ENCODE results near the gene SCAI.
"Not testable (repeated sequence)": the region's sequence is repeated elsewhere in the genome, so short reads cannot be mapped to it uniquely, and the experiment has no call there.

Gene SCAI

GRCh38 chr9:125176636-125177035 is 33.3 kb upstream of the SCAI start:
- Histone ChIP-seq H3K27me3 (ENCODE audit: control insufficient read depth in 1 of 2, insufficient read depth in 2 of 2, low read length in 2 of 2) (no peaks in the 10 kb centered on the region), H3K27ac (ENCODE audit: low read length) (no peak overlapping the region), H3K4me1 (ENCODE audit: control insufficient read depth, insufficient read depth, low read length) (peaks cover 10% of the 10 kb centered on the region), H3K36me3 (ENCODE audit: control insufficient read depth in 2 of 2, insufficient read depth in 2 of 2, low read length in 2 of 2) (no peaks in the 10 kb centered on the region), H3K4me3 (ENCODE audit: low read length in 2 of 2) (no peak overlapping the region), H3K9ac (ENCODE audit: low read length in 2 of 2) (no peak overlapping the region), H3K9me3 (ENCODE audit: control insufficient read depth in 2 of 2, low read length in 2 of 2) (no peaks in the 10 kb centered on the region)

- H3K4me3 ChIP-seq (ENCODE audit: low read length in 2 of 2) = no peak overlapping the region
- H3K27ac ChIP-seq (ENCODE audit: low read length) = no peak overlapping the region
- peaks cover 2 to 7% of the 10 kb centered on the region in 2 donors for H3K36me3 ChIP-seq (ENCODE audit: control insufficient read depth in 2 of 2, insufficient read depth in 2 of 2, low read length in 2 of 2)
- H3K9ac ChIP-seq (ENCODE audit: low read length in 2 of 2) = no peak overlapping the region
- H3K27me3 ChIP-seq (ENCODE audit: control insufficient read depth in 1 of 2, insufficient read depth in 2 of 2, low read length in 2 of 2) = no peaks in the 10 kb centered on the region
- peaks cover 10% of the 10 kb centered on the region for H3K4me1 ChIP-seq (ENCODE audit: control insufficient read depth, insufficient read depth, low read length)
- no peaks in the 10 kb centered on the region for H3K9me3 ChIP-seq (ENCODE audit: control insufficient read depth in 2 of 2, low read length in 2 of 2)
Observed at GRCh38 chr9:125172031-125172755, 28.9 kb upstream of the SCAI start.

GRCh38 chr9:125169895-125170294 is 26.6 kb upstream of the SCAI start:
- H3K4me1 ChIP-seq (ENCODE audit: control insufficient read depth, insufficient read depth, low read length) = peaks cover 10% of the 10 kb centered on the region
- no peak overlapping the region for H3K27ac ChIP-seq (ENCODE audit: low read length)
- no peak overlapping the region for H3K4me3 ChIP-seq (ENCODE audit: low read length in 2 of 2)
- no peaks in the 10 kb centered on the region for H3K27me3 ChIP-seq (ENCODE audit: control insufficient read depth in 1 of 2, insufficient read depth in 2 of 2, low read length in 2 of 2)
- H3K36me3 ChIP-seq (ENCODE audit: control insufficient read depth in 2 of 2, insufficient read depth in 2 of 2, low read length in 2 of 2) = peaks cover 2 to 7% of the 10 kb centered on the region in 2 donors
- no peak overlapping the region for H3K9ac ChIP-seq (ENCODE audit: low read length in 2 of 2)
- no peaks in the 10 kb centered on the region for H3K9me3 ChIP-seq (ENCODE audit: control insufficient read depth in 2 of 2, low read length in 2 of 2)

- Histone ChIP-seq H3K9me3 (ENCODE audit: control insufficient read depth in 2 of 2, low read length in 2 of 2) (no peaks in the 10 kb centered on the region), H3K4me1 (ENCODE audit: control insufficient read depth, insufficient read depth, low read length) (no peaks in the 10 kb centered on the region), H3K4me3 (ENCODE audit: low read length in 2 of 2) (no peak overlapping the region), H3K36me3 (ENCODE audit: control insufficient read depth in 2 of 2, insufficient read depth in 2 of 2, low read length in 2 of 2) (peaks cover 2 to 7% of the 10 kb centered on the region in 2 donors), H3K27ac (ENCODE audit: low read length) (no peak overlapping the region), H3K27me3 (ENCODE audit: control insufficient read depth in 1 of 2, insufficient read depth in 2 of 2, low read length in 2 of 2) (no peaks in the 10 kb centered on the region), H3K9ac (ENCODE audit: low read length in 2 of 2) (no peak overlapping the region)
Observed at GRCh38 chr9:125166762-125167161, 23.4 kb upstream of the SCAI start.

GRCh38 chr9:125162891-125163290 is 19.6 kb upstream of the SCAI start:
- not testable (repeated sequence) for H3K4me3 ChIP-seq (ENCODE audit: low read length in 2 of 2); H3K4me1 ChIP-seq (ENCODE audit: control insufficient read depth, insufficient read depth, low read length); H3K27me3 ChIP-seq (ENCODE audit: control insufficient read depth in 1 of 2, insufficient read depth in 2 of 2, low read length in 2 of 2); H3K27ac ChIP-seq (ENCODE audit: low read length); H3K9me3 ChIP-seq (ENCODE audit: control insufficient read depth in 2 of 2, low read length in 2 of 2); H3K36me3 ChIP-seq (ENCODE audit: control insufficient read depth in 2 of 2, insufficient read depth in 2 of 2, low read length in 2 of 2); H3K9ac ChIP-seq (ENCODE audit: low read length in 2 of 2)

GRCh38 chr9:125161284-125161918 is 18.1 kb upstream of the SCAI start:
- peaks cover 2% of the 10 kb centered on the region for H3K4me1 ChIP-seq (ENCODE audit: control insufficient read depth, insufficient read depth, low read length)
- H3K27me3 ChIP-seq (ENCODE audit: control insufficient read depth in 1 of 2, insufficient read depth in 2 of 2, low read length in 2 of 2) = no peaks in the 10 kb centered on the region
- H3K27ac ChIP-seq (ENCODE audit: low read length) = no peak overlapping the region
- H3K4me3 ChIP-seq (ENCODE audit: low read length in 2 of 2) = no peak overlapping the region
- no peaks in the 10 kb centered on the region for H3K9me3 ChIP-seq (ENCODE audit: control insufficient read depth in 2 of 2, low read length in 2 of 2)
- H3K9ac ChIP-seq (ENCODE audit: low read length in 2 of 2) = no peak overlapping the region
- peaks cover 0 to 4% of the 10 kb centered on the region in 2 donors for H3K36me3 ChIP-seq (ENCODE audit: control insufficient read depth in 2 of 2, insufficient read depth in 2 of 2, low read length in 2 of 2)

GRCh38 chr9:125160750-125161149 is 17.4 kb upstream of the SCAI start:
- no peaks in the 10 kb centered on the region for H3K9me3 ChIP-seq (ENCODE audit: control insufficient read depth in 2 of 2, low read length in 2 of 2)
- no peak overlapping the region for H3K9ac ChIP-seq (ENCODE audit: low read length in 2 of 2)
- H3K4me1 ChIP-seq (ENCODE audit: control insufficient read depth, insufficient read depth, low read length) = peaks cover 2% of the 10 kb centered on the region
- no peak overlapping the region for H3K27ac ChIP-seq (ENCODE audit: low read length)
- peaks cover 0 to 4% of the 10 kb centered on the region in 2 donors for H3K36me3 ChIP-seq (ENCODE audit: control insufficient read depth in 2 of 2, insufficient read depth in 2 of 2, low read length in 2 of 2)
- H3K27me3 ChIP-seq (ENCODE audit: control insufficient read depth in 1 of 2, insufficient read depth in 2 of 2, low read length in 2 of 2) = no peaks in the 10 kb centered on the region
- no peak overlapping the region for H3K4me3 ChIP-seq (ENCODE audit: low read length in 2 of 2)

GRCh38 chr9:125156551-125156950 is 13.2 kb upstream of the SCAI start:
- H3K27me3 ChIP-seq (ENCODE audit: control insufficient read depth in 1 of 2, insufficient read depth in 2 of 2, low read length in 2 of 2) = no peaks in the 10 kb centered on the region
- no peak overlapping the region for H3K9ac ChIP-seq (ENCODE audit: low read length in 2 of 2)
- no peak overlapping the region for H3K27ac ChIP-seq (ENCODE audit: low read length)
- H3K36me3 ChIP-seq (ENCODE audit: control insufficient read depth in 2 of 2, insufficient read depth in 2 of 2, low read length in 2 of 2) = peaks cover 11 to 14% of the 10 kb centered on the region in 2 donors
- no peaks in the 10 kb centered on the region for H3K9me3 ChIP-seq (ENCODE audit: control insufficient read depth in 2 of 2, low read length in 2 of 2)
- peaks cover 2% of the 10 kb centered on the region for H3K4me1 ChIP-seq (ENCODE audit: control insufficient read depth, insufficient read depth, low read length)
- H3K4me3 ChIP-seq (ENCODE audit: low read length in 2 of 2) = no peak overlapping the region

GRCh38 chr9:125153712-125154367 is 10.5 kb upstream of the SCAI start:
- no peak overlapping the region for H3K9ac ChIP-seq (ENCODE audit: low read length in 2 of 2)
- H3K27me3 ChIP-seq (ENCODE audit: control insufficient read depth in 1 of 2, insufficient read depth in 2 of 2, low read length in 2 of 2) = no peaks in the 10 kb centered on the region
- no peaks in the 10 kb centered on the region for H3K9me3 ChIP-seq (ENCODE audit: control insufficient read depth in 2 of 2, low read length in 2 of 2)
- H3K4me1 ChIP-seq (ENCODE audit: control insufficient read depth, insufficient read depth, low read length) = no peaks in the 10 kb centered on the region
- peaks cover 26 to 30% of the 10 kb centered on the region in 2 donors for H3K36me3 ChIP-seq (ENCODE audit: control insufficient read depth in 2 of 2, insufficient read depth in 2 of 2, low read length in 2 of 2)
- no peak overlapping the region for H3K4me3 ChIP-seq (ENCODE audit: low read length in 2 of 2)
- H3K27ac ChIP-seq (ENCODE audit: low read length) = no peak overlapping the region

GRCh38 chr9:125151730-125152129 is 8.4 kb upstream of the SCAI start:
- Histone ChIP-seq H3K4me1 (ENCODE audit: control insufficient read depth, insufficient read depth, low read length) (no peaks in the 10 kb centered on the region), H3K4me3 (ENCODE audit: low read length in 2 of 2) (no peak overlapping the region), H3K27me3 (ENCODE audit: control insufficient read depth in 1 of 2, insufficient read depth in 2 of 2, low read length in 2 of 2) (no peaks in the 10 kb centered on the region), H3K36me3 (ENCODE audit: control insufficient read depth in 2 of 2, insufficient read depth in 2 of 2, low read length in 2 of 2) (peaks cover 22 to 30% of the 10 kb centered on the region in 2 donors), H3K9ac (ENCODE audit: low read length in 2 of 2) (no peak overlapping the region), H3K27ac (ENCODE audit: low read length) (no peak overlapping the region), H3K9me3 (ENCODE audit: control insufficient read depth in 2 of 2, low read length in 2 of 2) (no peaks in the 10 kb centered on the region)

Measured in stomach smooth muscle (tissue), 2 donors.